SK-N-DZ (cell line): ENCODE measurements around the gene EIF3CL. TPM values are rescaled to one million over a fixed set of nuclear protein-coding genes. Genes with fewer than 3 reads are reported as not detected.
"Not testable (repeated sequence)": the region's sequence is repeated elsewhere in the genome, so short reads cannot be mapped to it uniquely, and the experiment has no call there.

ENCODE experiments used
- DNase-seq: peaks from one replicate; pipeline ENCODE4 v3.0.0-alpha.2; 2015; ENCODE audit warnings: low spot score
- polyA plus RNA-seq, 2 experiments: library from polyadenylated mRNA; depleted of rRNA; stranded (reverse); fragments of >200 nt; gene quantifications; 2 replicates each; pipeline ENCODE4 v1.2.3, GENCODE V29; 2014

EIF3CL gene, protein sequence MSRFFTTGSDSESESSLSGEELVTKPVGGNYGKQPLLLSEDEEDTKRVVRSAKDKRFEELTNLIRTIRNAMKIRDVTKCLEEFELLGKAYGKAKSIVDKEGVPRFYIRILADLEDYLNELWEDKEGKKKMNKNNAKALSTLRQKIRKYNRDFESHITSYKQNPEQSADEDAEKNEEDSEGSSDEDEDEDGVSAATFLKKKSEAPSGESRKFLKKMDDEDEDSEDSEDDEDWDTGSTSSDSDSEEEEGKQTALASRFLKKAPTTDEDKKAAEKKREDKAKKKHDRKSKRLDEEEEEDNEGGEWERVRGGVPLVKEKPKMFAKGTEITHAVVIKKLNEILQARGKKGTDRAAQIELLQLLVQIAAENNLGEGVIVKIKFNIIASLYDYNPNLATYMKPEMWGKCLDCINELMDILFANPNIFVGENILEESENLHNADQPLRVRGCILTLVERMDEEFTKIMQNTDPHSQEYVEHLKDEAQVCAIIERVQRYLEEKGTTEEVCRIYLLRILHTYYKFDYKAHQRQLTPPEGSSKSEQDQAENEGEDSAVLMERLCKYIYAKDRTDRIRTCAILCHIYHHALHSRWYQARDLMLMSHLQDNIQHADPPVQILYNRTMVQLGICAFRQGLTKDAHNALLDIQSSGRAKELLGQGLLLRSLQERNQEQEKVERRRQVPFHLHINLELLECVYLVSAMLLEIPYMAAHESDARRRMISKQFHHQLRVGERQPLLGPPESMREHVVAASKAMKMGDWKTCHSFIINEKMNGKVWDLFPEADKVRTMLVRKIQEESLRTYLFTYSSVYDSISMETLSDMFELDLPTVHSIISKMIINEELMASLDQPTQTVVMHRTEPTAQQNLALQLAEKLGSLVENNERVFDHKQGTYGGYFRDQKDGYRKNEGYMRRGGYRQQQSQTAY
- 43.1 and 100 TPM in 2 replicates for polyA plus RNA-seq (2014; cell fraction: cytosol; rRNA removed)
- polyA plus RNA-seq (2014; cell fraction: nucleus; rRNA removed), result 51.1 and 171 TPM in 2 replicates

DNA sequence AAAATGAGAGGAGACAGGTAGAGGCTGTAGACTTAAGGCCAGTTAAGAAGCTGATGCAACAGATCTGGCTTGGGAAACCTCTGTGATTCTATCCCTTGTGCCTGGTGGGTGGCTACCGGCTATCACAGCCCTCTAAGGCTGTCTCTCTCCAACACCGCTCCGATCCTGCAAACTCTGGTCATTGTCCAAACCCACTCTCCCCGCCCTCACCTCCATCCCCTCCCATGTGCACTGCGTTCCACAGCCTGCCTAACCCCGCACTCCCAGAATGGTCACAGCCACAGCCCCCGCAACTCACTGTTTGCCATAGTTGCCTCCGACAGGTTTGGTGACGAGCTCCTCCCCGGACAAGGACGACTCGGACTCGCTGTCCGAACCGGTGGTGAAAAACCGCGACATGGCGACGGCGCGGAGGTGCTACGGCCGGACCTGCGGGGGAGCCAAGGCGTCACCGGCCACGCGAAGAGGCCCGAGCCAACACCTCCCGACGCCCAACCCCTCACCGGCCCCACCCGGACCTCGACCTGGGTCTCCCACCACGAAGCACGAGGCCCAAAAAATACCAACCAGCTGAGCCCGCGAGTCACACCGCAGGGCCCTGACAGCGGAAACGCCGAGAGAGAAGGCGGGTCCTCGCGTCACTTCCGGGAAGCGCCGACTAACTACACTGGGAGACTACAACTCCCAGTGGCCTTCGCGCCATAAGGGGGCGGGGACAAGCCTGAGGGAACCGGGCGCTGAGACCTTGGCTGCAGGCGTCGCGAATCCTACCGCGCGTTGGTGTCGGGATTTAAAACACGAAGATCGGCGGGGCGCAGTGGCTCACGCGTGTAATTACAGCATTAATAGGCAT, at the start of gene EIF3CL:
Gene EIF3CL (minus strand): TSS at position 622 of the 853 bp plus-strand sequence. CDS start 223 bp downstream, at position 399.
- not testable (repeated sequence) for DNase-seq

DNA sequence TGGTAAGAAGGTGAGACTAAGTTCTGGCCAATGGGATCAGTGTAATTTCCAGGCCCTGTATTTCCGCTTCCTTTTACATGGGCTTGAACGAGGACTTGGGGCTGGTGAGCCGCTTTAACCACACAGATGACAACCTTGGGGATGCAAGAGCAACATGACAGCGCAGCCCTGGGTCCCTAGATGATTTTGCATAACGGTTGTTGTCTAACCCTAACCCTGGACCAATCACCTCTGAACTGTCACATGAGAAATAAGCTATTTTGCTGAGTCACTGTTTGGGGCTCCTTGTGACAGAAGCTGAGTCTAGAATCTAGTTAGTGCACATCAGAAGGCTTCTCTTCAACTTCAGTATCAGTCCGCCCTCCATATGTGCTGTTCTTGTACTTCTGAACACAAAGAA, 43.4 kb upstream of the EIF3CL start:
- DNase-seq, result not testable (repeated sequence)

DNA sequence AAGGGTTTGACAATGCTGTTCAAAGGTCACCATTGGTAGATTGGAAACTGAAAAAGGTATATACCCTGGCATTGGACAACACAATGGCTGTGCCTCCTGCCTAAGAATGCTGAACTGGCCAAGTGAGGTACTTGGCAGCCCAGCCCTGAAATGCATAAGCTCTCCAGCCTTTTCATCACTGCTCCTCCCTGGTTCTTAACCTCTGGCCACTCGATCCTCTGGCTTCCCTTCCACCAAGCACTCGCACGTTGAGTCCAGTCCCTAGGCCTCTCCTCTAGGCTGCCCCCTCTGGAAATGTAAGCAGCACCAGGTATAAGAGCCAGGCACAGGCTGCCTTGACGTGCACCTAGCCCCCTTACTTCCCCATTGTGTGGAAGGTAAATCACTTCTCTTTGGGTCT, 42.7 kb upstream of the EIF3CL start:
- DNase-seq, result not testable (repeated sequence)

- not testable (repeated sequence) for DNase-seq
Observed at GRCh38 chr16:28443943-28444342, 40.3 kb upstream of the EIF3CL start.

DNA sequence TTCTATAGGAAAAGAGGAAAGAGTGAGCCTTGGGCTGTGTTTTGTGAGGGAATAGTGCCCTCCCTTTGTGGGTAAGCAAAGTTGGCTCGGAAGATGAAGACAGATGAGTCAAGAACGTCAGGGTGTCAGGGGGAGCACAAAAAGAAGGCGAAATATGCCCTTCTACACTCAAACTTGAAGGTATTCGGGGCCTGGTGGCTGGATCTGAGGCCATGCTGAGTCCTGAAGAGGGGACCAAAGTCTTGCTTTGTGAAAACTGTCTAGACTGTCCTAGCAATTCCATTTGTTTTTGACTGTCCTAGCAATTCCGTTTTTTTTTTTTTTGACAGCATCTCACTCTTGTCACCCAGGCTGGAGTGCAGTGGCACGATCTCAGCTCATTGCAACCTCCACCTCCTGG, 35.3 kb upstream of the EIF3CL start:
- DNase-seq, result not testable (repeated sequence)

DNA sequence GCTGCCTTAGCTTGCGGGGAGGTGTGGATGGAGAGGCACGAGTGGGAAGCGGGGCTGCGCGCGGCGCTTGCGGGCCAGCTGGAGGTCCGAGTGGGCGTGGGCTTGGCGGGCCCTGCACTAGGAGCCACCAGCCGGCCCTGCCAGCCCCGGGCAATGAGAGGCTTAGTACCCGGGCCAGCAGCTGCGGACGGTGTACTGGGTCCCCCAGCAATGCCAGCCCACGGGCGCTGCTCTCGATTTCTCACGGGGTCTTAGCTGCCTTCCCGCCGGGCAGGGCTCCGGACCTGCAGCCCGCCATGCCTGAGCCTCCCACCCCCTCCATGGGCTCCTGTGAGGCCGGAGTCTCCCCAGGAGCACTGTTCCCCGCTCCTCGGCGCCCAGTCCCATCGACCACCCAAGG, 31.7 kb upstream of the EIF3CL start:
- not testable (repeated sequence) for DNase-seq

- DNase-seq, result not testable (repeated sequence)
Observed at GRCh38 chr16:28426060-28426680, 22.5 kb upstream of the EIF3CL start.

DNA sequence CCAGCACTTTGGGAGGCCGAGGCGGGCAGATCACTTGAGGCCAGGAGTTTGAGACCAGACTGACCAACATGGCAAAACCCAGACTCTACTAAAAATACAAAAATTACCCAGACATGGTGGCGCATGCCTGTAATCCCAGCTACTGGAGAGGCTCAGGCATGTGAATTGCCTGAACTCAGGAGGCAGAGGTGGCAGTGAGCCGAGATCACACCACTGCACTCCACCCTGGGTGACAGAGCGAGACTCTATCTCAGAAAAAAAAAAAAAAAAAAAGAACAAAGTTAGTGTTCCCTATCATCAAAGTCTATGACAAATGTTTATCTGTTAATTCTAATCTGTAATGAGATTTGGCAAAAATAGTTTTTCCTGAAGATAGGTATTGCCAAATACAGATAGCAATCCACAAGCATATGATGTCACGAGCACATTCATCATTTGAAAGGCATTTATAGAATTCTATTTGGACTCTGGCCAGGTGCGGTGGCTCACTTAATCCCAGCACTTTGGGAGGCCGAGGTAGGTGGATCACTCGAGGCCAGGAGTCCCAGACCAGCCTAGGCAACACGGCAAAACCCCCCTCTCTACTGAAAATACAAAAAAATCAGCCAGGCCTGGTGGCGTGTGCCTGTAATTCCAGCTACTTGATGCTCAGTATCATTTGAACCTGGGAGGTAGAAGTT, 17.6 kb upstream of the EIF3CL start:
- not testable (repeated sequence) for DNase-seq

- DNase-seq, result not testable (repeated sequence)
Observed at GRCh38 chr16:28417033-28417432, 13.4 kb upstream of the EIF3CL start.

DNA sequence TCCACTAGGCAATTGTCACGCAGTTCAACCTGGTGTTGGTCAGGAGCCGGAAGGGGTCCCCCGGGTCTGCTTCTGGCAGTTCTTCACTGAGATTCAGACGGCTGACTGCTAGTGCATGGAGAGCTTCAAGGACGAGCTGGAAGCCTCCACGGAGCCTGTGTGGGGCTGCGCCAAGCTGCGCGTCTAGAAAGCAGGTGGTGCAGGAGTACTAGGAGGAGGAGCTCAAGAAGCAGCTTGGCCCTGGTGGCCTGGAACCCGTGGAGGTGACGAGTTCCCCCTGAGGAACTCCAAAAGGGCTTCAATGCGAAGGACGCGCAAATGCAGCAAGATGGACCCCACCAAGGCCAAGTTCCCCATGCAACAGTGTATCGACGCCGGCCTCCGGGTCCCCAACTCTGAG, 10.9 kb upstream of the EIF3CL start:
- DNase-seq, result not testable (repeated sequence)

GRCh38 chr16:28413585-28413984, 9.9 kb upstream of the EIF3CL start:
- DNase-seq, result not testable (repeated sequence)

DNA sequence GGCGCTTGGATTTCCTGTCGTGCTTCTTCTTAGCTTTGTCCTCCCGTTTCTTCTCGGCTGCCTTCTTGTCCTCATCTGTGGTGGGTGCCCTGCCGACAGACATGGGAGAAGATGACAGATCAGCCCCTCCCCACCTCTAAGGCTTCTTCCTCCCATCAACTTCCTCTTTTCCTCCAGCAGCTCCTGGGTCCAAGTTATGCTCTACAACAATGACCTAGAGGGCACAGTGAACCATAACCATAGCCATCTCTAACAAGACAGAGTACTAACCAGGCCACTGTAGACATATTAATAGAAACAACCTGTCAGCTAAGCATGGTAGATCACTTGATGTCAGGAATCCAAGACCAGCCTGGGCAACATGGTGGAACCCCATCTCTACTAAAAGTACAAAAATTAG, 11.6 kb downstream of the EIF3CL start:
- DNase-seq, result not testable (repeated sequence)

DNA sequence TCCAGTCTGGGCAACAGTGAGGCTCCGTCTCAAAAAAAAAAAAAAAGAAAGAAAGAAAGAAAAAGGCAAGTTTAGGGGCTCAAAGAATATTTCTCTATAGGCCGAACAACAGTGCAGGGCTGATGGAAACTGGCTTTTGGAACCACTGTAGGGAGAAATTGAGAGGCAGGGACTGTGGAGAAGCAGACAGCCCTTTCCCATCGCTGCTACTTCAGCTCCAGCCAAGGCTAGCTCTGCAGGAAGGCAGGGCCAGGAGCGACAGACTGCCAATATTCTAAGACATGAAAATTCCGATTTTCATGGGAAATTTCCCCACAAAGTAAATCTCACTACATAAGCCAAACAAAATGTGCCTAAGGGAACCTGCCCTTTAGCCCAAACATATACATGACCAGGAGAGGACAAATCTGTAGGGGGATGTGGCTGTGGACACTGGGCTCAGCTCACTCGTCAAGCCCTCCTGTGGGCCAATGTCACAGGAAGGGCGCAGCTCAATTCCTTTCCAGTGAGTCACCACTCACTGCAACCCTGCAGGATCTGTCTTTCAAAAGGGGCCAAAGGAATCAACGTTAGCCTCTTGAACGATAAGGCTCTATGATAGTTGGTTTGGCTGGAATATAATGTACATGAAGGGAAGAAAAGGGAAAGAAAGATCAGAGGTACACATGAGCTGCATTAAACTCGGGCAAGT, 21.3 kb downstream of the EIF3CL start:
- not testable (repeated sequence) for DNase-seq

- not testable (repeated sequence) for DNase-seq
Observed at GRCh38 chr16:28377822-28378221, 25.8 kb downstream of the EIF3CL start.

- DNase-seq, result not testable (repeated sequence)
Observed at GRCh38 chr16:28377108-28377625, 26.5 kb downstream of the EIF3CL start.

- not testable (repeated sequence) for DNase-seq
Observed at GRCh38 chr16:28375115-28375514, 28.5 kb downstream of the EIF3CL start.

GRCh38 chr16:28374281-28374680, 29.4 kb downstream of the EIF3CL start:
- DNase-seq, result not testable (repeated sequence)

DNA sequence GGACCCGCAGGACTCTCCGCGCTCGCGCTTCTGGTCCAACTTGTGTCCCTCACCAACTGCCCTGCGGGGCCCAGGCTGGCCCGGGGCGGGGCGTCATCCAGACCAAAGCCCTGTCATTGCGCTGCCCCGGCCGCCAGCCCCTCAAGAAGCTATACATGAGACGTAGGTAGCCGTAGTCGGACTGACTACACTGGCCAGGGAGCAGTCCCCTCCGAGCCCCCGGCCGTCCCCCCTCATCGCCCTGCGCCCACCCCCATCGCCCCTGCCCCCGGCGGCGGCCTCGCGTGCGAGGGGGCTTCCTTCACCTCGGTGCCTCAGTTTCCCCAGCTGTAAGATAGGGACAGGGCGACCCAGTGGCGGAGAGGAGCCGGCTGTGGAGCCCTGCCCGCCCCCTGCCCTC, 35.7 kb downstream of the EIF3CL start:
- not testable (repeated sequence) for DNase-seq
